GM18505 (cell line): ENCODE data around the gene TRIM7.
A peak's percentile ranks its signal among the peaks of the same experiment; 100 is the strongest.
"Not testable (repeated sequence)": the region's sequence is repeated elsewhere in the genome, so short reads cannot be mapped to it uniquely, and the experiment has no call there.

Experiments used
- ATAC-seq: cut with Tn5 transposase; IDR thresholded peaks from one replicate; pipeline ENCODE4 v1.9.1; 2021; ENCODE audit not compliant: unreplicated experiment
- POLR2A ChIP-seq: IDR thresholded peaks from 4 replicates; pipeline ENCODE4 v1.6.1; 2011; ENCODE audit warnings: borderline replicate concordance; ENCODE audit not compliant: insufficient read depth, insufficient read length; ENCODE audit errors: extremely low read depth

Gene TRIM7

DNA sequence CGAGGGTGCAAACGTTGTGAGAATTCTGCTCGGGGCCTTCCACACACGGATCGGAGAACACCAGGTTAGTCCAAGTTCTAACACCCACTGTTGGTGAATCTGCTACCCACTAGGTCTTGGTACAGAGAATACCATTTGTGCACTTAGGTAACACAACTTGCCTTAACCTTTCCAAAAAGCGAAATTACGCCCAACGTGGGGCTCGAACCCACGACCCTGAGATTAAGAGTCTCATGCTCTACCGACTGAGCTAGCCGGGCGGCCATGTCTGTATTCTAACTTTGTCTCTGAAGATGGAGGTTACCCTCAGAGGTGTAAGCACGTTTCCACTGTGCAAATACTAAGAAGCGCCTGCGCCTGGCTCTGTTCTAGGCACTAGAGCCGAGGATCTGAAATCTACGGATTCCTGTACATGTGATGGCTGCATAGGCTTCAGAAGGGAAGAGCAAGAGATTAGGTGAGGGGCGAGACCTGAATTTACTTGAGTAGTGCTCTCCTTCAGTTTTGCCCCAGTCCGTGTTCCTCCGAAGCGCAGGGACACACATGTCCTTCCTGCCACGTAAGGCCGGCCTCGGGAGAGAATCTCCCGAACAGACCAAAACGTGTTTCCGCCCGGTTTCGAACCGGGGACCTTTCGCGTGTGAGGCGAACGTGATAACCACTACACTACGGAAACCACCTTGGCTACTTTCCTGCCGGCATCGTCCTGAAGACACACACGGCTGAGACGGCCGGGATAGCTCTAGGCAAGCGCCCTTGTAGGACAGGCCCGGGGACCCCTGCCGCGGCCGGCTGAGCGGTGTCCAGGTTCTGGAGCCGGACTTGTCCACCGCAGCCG, 17.0 kb upstream of the TRIM7 start:
- peak; percentile 21 for ATAC-seq
- peak; percentile 47 for TF ChIP-seq POLR2A

DNA sequence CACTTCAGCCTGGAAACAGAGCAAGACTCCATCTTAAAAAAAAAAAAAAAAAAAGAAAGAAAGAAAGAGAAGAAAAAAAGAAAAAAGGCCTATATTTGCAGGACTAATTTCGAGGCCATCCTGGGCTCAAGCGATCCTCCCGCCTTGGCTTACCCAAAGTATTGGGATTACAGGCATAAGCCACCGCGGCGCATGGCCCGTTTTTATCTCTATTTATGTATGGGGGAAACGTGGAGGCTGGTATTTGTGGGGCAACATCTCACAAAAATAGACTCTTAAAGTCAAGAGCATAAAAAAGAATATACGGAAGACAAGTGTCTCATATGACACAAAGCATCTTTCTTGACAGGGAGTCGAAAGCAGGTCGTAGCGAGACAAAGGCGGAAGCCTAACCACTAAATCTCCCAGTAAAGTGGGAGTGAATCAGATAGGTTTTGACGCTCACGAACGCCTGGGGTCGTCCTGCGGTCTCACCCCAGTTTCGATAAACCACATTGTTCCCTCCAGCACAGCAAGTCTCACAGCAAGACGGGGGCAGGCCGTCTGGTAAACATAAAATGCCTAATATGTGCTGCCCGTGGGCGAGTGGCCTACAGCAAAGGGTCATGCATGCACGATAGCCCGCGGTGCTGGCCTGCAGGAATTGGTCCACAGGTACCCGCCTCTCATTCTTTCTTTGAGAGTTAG, 16.3 kb upstream of the TRIM7 start:
- TF ChIP-seq POLR2A: no peak
- no peak for ATAC-seq

DNA sequence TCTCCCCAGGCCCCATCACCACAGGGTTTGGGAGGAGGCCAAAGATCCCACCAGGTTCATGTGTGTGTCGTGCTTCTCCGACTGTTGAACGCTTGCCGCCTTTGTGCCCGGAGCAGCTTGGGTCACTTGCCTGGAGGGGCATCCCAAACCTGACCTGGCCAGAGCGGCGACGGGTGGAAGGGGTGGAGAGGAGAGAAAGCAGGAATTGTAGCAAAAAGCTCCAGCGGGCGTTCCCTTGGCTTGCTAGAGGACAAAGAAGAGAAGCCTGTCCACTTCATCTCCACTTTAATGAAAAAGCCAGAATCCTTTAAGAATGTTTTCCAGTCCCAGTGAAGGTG, 15.2 kb upstream of the TRIM7 start:
- no peak for ATAC-seq
- no peak for TF ChIP-seq POLR2A

DNA sequence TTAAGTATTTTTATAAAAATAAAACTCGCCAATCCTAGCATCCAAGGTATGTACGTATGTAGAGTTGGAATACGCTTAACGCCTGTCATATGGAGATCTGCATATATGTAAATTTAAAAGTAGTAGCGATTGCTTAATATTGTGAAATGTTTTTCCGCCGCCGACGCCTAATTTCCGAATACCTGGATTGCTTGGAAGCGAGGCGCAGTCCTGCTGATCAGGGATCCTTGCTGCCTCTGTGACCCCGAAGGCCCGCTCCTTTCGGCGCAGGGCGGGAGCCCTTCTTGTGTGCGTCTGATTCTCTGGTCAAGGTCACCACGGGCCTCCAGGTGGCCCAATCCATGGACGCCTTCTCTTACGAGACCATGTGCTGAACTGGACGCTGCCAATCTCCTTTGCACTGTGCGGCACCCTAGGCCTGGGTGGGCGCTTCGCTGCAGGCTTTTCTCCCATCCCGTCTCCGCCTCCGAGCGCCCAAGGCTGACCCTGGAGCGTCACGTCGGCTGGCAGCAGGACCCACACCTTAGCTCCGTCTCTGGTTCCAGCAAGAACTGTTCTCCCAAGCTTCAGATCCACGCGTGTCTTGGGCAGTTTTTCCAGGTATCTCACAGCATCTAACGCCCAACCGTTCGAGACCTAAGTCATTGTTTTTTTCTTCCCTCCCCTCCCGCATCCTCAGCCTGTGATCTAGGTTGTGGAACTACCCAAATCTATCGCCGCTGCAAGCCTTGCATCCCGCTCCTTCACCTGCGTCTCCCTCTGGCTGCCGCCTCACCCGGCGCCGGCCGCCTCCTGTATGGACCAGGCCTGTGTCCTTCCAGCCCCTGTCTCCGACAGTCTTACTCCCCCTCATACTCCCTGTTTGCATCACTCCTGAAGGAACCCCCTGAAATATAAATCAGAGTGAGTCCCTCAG, 14.5 kb upstream of the TRIM7 start:
- TF ChIP-seq POLR2A: no peak
- ATAC-seq: no peak

DNA sequence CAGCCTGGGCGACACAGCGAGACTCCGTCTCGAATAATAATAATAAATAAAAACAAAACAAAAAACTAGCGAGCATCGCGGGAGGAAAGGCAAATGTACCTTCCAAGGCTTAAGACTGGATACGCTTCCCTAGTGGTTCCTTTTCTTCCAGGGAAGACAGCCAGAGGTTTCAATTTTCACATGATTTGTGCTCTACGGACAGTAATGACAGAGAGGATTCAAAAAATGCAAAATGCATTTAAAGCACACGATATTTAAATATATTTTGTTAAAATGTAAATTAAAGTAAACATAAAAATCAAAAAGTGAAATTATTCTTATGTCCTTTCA, 13.8 kb upstream of the TRIM7 start:
- TF ChIP-seq POLR2A: no peak
- no peak for ATAC-seq

DNA sequence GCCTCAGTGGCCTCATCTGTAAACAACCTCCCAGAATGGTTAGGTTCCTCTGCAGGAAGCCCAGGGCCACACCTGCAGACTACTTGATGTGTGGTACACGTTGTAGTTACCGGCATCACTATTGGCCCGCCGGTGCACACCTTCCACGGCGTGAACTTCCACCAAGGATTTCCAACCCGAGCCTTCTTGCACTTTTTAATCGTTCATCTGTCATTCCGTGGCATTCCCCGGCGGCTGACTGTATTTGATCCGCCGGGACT, 12.7 kb upstream of the TRIM7 start:
- no peak for TF ChIP-seq POLR2A
- peak; percentile 18 for ATAC-seq

DNA sequence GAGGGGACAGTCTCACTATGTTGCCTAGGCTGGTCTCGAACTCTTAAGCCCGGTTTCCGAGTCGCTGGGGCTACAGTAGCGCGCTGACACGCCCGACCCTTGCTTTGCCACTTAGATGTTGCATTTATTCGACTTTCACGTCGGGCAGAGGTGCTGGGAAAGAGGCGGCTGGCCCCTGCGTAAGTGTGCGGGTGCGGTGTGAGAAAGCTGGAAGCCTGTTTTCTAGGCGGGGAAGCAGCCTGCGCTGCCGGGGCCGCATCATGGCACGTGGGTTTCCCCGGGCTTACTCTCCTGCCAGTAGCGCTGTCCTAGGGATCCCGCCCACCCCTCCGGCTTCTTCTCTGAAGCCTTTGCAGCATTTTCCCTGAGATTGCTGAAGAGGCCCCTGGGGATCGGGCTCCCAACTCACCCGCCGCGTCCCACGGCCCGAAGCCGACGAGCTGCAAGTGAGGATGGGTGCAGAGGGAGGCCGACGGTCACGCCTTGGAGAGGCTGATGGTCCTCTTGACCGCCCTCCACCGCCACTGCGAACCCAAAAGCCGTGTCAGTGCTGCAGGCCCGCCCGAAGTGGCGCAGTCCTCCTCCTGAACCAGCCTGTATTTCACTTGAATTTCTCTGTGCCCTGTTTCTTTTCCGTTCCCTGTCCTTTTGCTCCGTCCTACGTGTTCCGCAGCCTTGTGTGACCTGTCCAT, 12.3 kb upstream of the TRIM7 start:
- peak; percentile 26 for ATAC-seq
- no peak for TF ChIP-seq POLR2A

DNA sequence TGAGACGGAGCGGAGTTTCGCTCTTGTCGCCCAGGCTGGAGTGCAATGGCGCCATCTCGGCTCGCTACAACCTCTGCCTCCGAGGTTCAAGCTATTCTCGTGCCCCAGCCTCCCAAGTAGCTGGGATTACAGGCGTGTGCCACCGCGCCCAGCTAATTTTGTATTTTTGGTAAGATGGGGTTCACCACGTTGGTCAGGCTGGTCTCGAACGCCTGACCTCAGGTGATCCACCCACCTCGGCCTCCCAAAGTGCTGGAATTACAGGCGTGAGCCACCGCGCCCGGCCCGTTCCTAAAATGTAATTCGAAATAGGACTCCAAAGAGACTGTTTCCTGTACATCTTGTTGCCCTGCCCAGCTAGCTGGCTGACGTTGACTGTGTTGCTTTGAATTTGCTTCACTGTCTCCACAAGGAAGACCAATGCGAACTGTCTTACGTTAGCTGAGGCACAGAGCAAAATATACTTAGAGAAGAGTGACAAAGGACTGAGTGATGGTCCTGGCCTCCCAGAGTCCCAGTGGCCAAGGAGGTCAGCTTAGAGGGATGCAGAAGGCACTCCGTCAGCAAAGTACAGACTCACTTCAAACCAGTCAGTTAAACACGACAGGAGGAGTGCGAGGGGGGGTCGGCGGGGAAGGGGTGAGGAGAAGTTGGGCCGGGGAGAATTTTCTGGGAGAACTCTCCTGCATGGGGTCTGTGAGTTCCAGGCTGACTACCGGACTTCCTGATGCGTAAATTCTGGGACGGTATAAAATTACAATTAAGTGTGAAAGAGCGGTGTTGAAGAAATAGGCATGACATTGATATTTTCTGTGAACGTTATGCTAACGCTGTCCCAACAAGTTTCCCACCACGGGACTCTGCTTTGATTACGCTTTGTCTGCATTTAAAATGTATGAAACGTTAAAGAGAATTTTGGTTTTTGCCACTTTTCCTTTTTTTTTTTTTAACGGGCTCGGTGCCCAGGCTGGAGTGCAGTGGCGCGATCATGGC, 11.3 kb upstream of the TRIM7 start:
- ATAC-seq: no peak
- TF ChIP-seq POLR2A: no peak

DNA sequence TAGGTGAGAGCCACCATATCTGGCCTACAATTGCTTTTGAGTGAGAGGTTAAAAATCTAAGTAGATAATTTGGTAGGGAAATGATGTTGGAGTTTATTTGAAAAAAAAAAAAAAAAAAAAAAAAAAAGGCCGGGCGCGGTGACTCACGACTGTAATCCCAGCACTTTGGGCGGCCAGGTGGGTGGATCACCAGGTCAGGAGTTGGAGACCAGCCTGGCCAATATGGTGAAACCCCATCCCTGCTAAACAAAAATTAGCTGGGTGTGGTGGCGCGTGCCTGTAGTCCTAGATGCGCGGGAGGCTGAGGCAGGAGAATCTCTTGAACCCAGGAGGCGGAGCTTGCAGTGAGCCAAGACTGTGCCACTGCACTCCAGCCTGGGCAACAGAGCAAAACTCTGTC, 9.3 kb upstream of the TRIM7 start:
- ATAC-seq: not testable (repeated sequence)

DNA sequence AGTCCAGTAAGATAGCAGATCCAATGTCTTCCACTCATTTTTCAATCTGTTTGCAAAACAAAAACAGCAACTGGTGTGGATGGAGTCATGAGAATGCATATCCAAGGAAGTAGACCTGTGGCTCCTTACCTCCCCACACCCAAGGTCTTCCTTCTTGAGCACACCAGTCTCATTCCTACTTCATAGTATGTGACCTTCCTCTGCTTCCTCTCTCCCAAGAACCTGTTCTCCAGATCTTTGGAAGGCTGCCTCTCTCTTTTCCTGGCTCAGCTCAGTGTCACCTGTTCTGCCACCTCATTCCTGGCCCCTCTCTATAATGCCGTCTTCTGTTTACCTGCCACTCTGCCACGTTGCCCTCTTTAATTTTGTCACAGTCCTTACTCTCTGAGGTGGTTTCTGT, 7.9 kb upstream of the TRIM7 start:
- TF ChIP-seq POLR2A: no peak
- no peak for ATAC-seq

DNA sequence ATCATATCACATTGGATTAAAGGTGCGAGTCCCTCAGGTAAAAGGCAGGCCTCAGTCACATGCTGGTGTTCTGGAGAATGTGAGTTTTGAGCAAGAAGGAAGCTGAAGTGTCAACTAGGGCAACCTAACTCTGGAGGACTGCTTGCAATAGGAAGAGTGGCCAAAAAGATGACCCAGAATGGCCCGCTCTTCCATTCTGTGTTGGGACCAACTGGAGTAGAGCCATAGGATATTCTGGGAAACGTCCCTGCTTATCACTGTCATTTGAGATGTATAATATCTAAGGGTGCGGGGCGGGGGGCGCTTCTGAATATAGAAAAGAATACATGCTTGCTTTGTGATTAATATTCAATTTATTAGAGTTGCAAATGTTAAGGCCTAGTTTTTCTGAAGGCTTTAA, 7.1 kb upstream of the TRIM7 start:
- no peak for ATAC-seq
- TF ChIP-seq POLR2A: no peak

DNA sequence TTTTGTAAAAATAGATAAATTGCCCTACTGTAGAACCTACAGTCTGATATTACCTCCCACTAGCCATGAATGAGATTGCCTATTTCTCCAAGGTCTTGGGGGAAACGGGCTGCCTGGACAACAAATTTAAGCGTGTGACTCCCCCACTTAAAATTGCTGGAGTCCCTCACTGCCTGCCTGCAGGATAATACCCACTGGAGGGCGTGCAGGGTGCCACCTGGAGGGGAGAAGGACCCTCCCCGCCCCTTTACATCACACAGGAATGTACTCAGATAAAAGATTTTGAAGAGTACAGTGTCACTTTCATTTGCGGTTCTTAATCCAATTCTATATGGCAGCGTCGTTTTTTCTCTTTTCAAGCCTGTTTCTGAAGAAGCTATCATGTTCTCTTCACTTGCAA, 6.2 kb upstream of the TRIM7 start:
- no peak for ATAC-seq
- TF ChIP-seq POLR2A: no peak

DNA sequence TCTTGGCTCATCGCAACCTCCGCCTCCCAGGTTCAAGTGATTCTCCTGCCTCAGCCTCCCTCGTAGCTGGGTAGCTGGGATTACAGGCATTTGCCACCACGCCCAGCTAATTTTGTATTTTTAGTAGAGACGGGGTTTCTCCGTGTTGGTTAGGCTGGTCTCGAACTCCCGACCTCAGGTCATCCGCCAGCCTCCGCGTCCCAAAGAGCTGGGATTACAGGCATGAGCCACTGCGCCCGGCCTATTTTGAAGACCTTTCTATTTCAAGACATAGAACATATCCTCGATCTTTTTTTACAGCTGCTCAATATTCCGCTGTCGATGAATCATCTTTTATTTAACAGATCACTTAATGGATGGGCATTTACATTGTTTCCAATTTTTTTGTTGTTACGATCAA, 5.7 kb upstream of the TRIM7 start:
- ATAC-seq: not testable (repeated sequence)

DNA sequence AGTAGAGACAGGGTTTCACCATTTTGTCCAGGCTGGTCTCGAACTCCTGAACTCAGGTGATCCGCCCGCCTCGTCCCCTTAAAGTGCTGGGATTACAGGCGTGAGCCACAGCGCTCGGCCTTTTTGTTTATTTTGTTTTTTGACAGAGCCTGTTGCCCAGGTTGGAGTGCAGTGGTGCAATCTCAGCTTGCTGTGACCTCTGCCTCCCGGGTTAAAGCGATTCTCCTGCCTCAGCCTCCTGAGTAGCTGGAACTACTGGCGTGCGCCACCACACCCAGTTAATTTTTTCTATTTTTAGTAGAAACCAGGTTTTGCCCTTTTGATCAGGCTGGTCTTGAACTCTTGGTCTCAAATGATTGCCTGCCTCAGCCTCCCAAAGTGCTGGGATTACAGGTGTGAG, 5.2 kb upstream of the TRIM7 start:
- ATAC-seq: not testable (repeated sequence)

DNA sequence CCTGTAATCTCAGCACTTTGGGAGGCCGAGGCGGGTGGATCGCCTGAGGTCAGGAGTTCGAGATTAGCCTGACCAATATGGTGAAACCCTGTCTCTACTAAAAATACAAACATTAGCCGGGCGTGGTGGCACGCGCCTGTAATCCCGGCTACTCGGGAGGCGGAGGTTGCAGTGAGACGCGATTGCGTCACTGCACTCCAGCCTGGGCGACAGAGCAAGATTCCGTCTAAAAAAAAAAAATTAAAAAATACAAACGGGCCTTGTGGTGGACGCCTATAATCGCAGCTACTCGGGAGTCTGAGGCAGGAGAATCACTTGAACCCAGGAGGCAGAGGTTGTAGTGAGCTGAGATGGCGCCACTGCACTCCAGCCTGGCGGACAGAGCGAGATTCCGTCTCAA, 4.0 kb upstream of the TRIM7 start:
- ATAC-seq: not testable (repeated sequence)
